DND-41 (cell line): ENCODE measurements around the gene SALL1.

Source experiments
- EZH2 ChIP-seq: IDR thresholded peaks from 3 replicates; pipeline ENCODE4 v1.6.1; 2012; ENCODE audit warnings: borderline replicate concordance, low read depth, mild to moderate bottlenecking, moderate library complexity, low read length, inconsistent platforms; ENCODE audit not compliant: severe bottlenecking
- TF ChIP-seq, protein P1 (sequence below): IDR thresholded peaks from 2 replicates; pipeline ENCODE4 v1.5.1; 2012; ENCODE audit warnings: borderline replicate concordance, low read length, moderate library complexity, mild to moderate bottlenecking; ENCODE audit not compliant: poor library complexity, severe bottlenecking; ENCODE audit errors: extremely low read depth

DNA sequence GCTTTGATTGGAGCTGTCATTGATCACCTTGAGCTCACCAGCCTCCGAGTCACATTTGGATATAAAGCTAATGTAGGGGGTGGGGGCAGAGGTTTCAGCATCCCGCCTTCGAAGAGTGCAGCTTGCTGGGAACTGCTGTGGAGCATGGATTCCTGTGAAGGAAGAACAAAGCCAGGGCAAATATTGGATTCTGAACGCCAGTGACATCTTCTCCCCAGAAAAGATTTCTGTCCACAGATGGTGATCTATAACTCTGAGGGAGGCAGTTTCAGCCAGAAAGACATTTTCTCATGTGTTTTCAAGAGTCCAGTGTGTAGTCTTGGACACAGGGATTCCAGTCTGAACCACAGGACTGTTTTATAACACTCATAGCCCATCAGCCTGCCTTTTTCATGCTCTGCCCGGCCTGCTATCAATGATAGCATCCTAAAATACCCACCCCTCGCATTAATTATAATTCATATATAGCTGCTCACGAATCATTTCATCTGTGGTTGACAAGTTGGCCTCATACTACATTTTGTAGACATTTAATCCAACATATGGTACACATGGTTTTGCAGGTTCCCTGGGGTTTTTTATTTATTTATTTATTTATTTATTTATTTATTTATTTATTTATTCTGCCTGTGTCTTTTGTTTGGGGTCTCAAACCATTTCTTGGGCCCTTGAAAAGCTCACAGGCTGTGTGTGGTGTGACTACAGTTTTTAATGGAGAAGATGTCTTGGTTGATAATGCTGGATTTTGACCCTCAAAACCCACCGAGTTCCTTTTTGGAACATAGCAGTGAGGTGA is 47.1 kb upstream of the SALL1 start:
- no peak for TF ChIP-seq EZH2
- TF ChIP-seq, protein P1, sequence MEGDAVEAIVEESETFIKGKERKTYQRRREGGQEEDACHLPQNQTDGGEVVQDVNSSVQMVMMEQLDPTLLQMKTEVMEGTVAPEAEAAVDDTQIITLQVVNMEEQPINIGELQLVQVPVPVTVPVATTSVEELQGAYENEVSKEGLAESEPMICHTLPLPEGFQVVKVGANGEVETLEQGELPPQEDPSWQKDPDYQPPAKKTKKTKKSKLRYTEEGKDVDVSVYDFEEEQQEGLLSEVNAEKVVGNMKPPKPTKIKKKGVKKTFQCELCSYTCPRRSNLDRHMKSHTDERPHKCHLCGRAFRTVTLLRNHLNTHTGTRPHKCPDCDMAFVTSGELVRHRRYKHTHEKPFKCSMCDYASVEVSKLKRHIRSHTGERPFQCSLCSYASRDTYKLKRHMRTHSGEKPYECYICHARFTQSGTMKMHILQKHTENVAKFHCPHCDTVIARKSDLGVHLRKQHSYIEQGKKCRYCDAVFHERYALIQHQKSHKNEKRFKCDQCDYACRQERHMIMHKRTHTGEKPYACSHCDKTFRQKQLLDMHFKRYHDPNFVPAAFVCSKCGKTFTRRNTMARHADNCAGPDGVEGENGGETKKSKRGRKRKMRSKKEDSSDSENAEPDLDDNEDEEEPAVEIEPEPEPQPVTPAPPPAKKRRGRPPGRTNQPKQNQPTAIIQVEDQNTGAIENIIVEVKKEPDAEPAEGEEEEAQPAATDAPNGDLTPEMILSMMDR: no peak
